T-helper 2 cell treated with Interferon-gamma antibody and Interleukin-4, amounts not matched to agents 5 μg/mL and 100 μg/mL, for 36 hours (primary cell): ENCODE results near the gene MAGEF1.
A peak's percentile ranks its signal among the peaks of the same experiment; 100 is the strongest.
"Not testable (repeated sequence)": the region's sequence is repeated elsewhere in the genome, so short reads cannot be mapped to it uniquely, and the experiment has no call there.

ENCODE experiments used
- DNase-seq: peaks from one replicate; pipeline ENCODE4 v3.0.0; 2021; ENCODE audit warnings: low spot score
- H3K27ac Mint-ChIP-seq: one replicate; pipeline ENCODE4 v1.8.0; 2021; ENCODE audit warnings: mild to moderate bottlenecking, mixed read lengths
- H3K27me3 Mint-ChIP-seq: one replicate; pipeline ENCODE4 v1.8.0; 2021; ENCODE audit warnings: low read depth, mixed read lengths
- H3K36me3 Mint-ChIP-seq: one replicate; pipeline ENCODE4 v1.8.0; 2021; ENCODE audit warnings: low read depth, mixed read lengths
- H3K4me1 Mint-ChIP-seq: one replicate; pipeline ENCODE4 v1.8.0; 2021; ENCODE audit warnings: low read depth, mixed read lengths
- H3K4me3 Mint-ChIP-seq: one replicate; pipeline ENCODE4 v1.8.0; 2022; ENCODE audit warnings: mild to moderate bottlenecking, moderate library complexity, mixed read lengths
- H3K9me3 Mint-ChIP-seq: one replicate; pipeline ENCODE4 v1.8.0; 2021; ENCODE audit warnings: mixed read lengths

The MAGEF1 gene

DNA sequence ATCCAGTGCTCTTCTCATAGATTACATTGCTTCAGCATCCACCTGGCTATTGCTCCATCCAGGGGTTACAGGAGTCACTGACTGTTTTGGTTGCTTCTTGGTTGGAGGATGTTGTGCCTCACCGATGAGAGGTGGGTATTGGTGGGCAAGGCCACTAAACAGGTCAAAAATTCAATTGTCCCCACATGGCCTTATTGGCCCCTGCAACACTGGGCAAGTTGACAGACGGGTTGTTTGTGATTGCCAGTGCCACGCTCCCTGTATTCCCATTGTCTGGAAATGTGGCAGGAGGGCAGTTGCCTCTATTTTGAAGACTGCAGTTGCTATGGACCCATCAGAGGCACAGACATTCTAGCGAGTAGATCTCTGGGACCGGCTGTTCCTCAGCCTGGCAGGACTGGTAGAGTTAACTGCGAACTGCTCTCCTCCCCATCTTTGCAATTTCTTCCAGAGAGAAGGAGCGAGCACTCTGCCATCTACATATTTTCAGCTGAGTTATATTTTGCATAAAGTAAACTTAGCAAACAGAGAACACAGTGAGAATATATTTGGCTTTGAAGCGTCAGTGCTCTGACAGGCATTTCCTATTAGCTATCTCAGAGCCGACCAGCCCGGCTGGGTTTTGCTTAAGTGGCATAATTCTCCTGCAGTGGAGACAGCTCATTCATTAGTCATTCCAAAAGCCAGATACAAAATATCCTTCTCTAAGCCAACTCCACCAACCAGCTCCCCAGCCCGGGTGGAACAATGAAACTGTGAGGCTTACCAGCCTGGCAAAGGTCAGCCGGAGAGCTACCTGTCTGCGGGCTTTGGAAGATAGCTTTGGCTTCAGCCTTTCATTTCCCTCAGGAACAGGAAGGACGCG is 26.0 kb upstream of the MAGEF1 start:
- Mint-ChIP-seq H3K9me3 (no peaks in the 10 kb centered on the region), H3K36me3 (no peaks in the 10 kb centered on the region), H3K4me3 (no peak overlapping the region), H3K4me1 (peaks cover 3% of the 10 kb centered on the region), H3K27me3 (peaks cover 4% of the 10 kb centered on the region), H3K27ac (no peak overlapping the region)
- DNase-seq: no peak

DNA sequence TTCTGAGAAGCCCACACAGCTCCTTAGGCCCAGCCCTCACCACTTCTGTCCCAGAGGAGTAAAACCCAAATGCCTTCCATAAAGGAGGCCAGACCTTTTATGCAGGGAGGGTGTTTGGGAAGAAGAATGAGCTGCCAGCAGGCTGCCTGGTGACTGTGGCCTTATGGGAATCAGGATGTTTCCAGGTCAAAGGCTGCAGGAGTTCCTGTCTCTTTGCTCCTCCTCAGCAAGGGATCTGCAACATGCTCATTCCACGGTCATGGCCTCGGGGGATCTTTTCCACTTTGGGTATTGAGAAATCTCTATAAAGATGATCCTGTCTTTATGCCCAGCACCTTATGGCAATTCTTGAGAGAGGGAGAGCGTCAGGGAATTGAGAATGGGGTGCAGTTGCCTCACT is 25.2 kb upstream of the MAGEF1 start:
- Mint-ChIP-seq H3K27me3 (peaks cover 4% of the 10 kb centered on the region), H3K4me3 (no peak overlapping the region), H3K27ac (no peak overlapping the region), H3K4me1 (peaks cover 3% of the 10 kb centered on the region), H3K9me3 (no peaks in the 10 kb centered on the region), H3K36me3 (no peaks in the 10 kb centered on the region)
- DNase-seq: no peak

DNA sequence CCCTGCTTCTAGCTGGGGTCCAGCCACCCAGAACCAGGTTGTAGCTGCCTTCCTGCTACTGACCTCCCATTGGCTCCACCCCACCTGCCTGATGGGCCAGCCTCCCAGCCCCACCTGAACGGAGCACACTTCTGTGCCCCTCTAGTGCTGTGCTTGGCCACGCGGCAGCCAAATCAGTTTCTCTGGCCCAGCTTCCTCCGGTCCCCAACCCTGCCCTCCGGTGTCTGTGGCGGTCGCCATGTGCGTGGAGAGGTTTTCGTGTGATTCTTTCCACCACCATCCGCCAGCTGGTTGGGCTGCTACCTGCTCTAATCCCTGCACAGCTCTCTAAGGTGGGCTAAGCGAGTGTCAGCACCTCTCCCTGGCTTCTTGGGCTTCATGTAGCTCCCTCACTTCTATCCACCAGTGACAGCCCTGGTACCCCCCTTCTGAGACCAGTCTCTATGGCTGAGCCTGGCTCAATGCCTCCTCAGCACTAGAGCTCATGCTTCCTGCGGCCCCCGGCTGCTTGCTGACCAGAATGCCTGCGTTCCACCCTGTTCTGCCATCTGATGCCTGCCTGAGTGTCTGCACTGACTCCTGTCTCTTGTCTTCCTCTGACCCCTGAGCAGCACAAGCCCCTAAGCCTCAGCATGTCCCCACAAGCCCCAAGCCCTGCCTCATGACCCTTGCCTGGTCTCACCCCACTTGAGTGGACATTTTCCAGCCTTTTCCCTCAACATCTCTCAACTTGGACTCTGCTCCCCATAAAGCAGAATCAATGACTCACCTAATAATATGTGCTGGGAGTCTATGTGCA is 23.2 kb upstream of the MAGEF1 start:
- Mint-ChIP-seq H3K9me3 (no peaks in the 10 kb centered on the region), H3K27me3 (peaks cover 11% of the 10 kb centered on the region), H3K4me1 (no peaks in the 10 kb centered on the region), H3K27ac (no peak overlapping the region), H3K4me3 (no peak overlapping the region), H3K36me3 (no peaks in the 10 kb centered on the region)
- DNase-seq: no peak

DNA sequence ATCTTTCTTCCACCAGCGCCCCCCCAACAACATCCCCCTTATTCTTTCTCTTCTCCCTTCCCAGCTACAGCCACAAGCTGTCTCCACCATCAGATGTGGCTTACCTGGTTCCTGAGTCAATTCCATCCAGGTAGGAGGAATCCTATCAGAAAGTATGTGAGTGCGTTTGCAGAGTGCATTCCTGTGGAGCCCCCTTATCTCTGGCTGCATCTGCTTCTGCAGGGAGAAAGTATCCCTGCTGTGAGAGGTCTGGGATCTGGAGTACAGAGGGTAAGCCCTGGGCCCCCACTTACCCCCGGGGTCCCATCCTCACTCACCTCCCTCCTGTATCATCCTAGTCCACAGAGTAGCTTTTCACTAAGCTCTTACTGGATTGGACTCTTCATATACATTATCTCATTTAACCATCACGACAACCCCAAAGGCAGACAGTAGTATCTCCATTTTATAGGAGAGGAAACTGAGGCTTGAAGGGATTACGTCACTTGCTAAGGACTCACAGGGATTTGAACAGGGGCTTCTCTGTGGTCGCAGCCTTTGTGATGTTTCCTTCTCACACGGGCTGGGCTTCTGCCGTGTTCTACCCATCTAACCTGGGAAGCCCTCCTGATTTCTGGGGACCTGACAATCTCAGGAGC is 22.2 kb upstream of the MAGEF1 start:
- Mint-ChIP-seq H3K4me1 (no peaks in the 10 kb centered on the region), H3K9me3 (no peaks in the 10 kb centered on the region), H3K4me3 (no peak overlapping the region), H3K27me3 (peaks cover 11% of the 10 kb centered on the region), H3K36me3 (no peaks in the 10 kb centered on the region), H3K27ac (no peak overlapping the region)
- DNase-seq: no peak

DNA sequence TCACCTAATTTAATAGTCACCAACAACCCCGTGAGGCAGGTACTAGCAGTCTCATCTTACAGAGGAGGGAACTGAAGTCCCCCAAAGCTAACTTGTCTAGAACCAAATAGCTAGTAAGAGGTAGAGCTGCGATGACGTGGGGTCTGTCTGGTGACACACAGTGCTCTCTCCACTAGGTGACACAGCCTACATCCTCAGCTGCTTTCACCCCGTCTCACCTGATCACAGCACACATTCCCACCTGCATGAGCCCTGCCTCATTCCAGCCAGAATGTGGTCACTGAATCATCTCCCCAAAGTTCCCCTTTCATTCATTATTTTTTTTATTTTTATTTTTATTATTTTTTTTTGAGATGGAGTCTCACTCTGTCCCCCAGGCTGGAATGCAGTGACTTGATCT is 21.3 kb upstream of the MAGEF1 start:
- H3K36me3 Mint-ChIP-seq: no peaks in the 10 kb centered on the region

DNA sequence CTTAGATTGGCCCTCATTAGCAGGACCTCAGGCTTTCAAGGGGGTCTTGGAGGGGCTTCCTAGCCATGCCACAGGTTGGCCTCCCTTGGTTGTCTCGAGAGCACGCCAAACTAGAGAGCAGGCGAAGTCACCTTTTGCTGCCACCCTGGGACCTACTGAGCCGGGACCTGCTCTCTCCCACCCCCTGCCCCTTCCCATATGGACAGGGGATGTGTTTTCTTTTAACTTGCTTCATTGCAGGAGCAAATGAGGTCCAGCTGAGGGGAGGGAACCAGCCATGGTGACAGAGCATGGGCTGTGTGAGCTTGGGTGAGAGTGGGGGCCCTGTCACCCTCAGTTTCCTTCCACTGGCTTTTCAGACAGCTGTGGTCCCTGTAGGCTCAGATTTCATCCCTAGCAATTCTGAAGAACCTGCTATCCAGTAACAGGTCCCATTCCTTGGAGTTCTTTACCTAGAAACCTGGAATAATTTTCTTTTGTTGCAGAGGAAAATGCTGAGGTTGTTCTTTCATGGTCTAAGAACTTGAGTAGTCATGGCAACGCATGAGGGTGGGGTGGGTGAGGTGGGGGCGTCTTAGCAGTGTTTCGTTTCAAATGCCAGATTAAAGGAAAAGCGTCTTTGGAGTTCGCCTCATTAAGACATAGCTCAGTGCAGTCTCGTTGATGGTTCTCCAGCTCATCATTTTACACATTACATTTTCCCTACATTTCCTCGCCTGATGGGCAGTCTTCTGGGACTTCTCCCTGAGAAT is 20.1 kb upstream of the MAGEF1 start:
- no peak for DNase-seq
- no peaks in the 10 kb centered on the region for H3K9me3 Mint-ChIP-seq
- no peak overlapping the region for H3K4me3 Mint-ChIP-seq
- peaks cover 11% of the 10 kb centered on the region for H3K27me3 Mint-ChIP-seq
- no peaks in the 10 kb centered on the region for H3K36me3 Mint-ChIP-seq
- H3K27ac Mint-ChIP-seq: no peak overlapping the region
- H3K4me1 Mint-ChIP-seq: no peaks in the 10 kb centered on the region

More for the DNA sequence above, 21.3 kb upstream of the MAGEF1 start:
- H3K4me3 Mint-ChIP-seq: no peak overlapping the region
- H3K27ac Mint-ChIP-seq: no peak overlapping the region
- no peaks in the 10 kb centered on the region for H3K4me1 Mint-ChIP-seq
- H3K27me3 Mint-ChIP-seq: peaks cover 7% of the 10 kb centered on the region
- H3K9me3 Mint-ChIP-seq: no peaks in the 10 kb centered on the region
- DNase-seq: no peak

DNA sequence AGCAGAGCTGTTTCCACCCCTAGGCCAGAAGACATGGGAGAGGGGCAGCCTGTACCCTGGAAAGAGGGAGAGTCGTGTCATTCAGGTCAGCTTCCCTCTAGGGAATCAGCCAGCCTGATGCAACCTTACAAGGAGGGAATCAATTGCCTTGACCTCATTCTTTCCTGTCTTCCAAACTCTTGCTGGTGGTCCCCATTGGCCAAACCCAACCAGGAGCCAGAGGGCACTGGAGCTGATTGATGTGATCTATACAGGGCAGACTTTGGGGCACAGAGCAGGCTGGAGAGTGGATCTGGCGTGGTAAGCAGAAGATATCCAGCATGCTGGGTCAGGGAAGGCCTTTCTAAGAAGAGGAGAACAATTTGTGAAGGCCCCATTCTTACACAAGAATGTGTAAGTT is 19.1 kb upstream of the MAGEF1 start:
- Mint-ChIP-seq H3K27ac (no peak overlapping the region), H3K4me1 (no peaks in the 10 kb centered on the region), H3K4me3 (no peak overlapping the region), H3K9me3 (no peaks in the 10 kb centered on the region), H3K36me3 (no peaks in the 10 kb centered on the region), H3K27me3 (peaks cover 18% of the 10 kb centered on the region)
- no peak for DNase-seq

DNA sequence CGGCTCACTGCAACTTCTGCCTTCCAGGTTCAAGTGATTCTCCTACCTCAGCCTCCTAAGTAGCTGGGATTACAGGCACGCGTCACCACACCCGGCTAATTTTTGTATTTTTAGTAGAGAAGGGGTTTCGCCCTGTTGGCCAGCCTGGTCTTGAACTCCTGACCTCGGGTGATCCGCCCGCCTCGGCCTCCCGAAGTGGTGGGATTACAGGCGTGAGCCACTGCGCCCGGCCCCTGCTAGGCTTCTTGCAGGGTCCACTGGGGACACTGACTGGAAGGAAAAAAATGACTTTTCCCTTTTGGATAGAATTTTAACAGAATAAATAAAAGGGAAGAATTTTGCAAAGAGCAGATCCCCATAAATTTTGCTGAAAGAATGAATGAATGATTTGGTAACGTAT is 17.3 kb upstream of the MAGEF1 start:
- not testable (repeated sequence) for H3K36me3 Mint-ChIP-seq, H3K27ac Mint-ChIP-seq, H3K9me3 Mint-ChIP-seq, DNase-seq, H3K4me1 Mint-ChIP-seq, H3K4me3 Mint-ChIP-seq
- peaks cover 26% of the 10 kb centered on the region for H3K27me3 Mint-ChIP-seq

DNA sequence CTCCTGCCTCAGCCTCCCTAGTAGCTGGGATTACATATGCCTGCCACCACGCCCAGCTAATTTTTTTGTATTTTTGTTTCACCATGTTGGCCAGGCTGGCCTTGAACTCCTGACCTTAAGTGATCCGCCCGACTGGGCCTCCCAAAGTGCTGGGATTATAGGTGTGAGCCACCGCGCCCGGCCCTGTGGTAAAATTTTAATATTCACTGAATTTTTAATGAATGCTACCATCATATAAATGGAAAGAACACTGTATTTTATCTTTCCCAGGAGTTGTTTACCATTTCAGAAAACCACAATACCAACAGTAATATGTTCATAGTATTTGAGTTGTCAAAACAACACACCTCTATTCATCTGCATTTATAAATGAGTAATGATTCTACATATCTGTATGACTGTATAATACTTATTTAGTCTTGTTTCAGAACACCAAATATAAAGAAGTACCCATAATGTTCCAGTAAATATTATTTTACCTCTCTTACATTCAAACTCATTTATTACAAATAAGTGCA is 16.2 kb upstream of the MAGEF1 start:
- DNase-seq: no peak
- Mint-ChIP-seq H3K36me3 (no peaks in the 10 kb centered on the region), H3K4me1 (no peaks in the 10 kb centered on the region), H3K9me3 (no peaks in the 10 kb centered on the region), H3K27ac (no peak overlapping the region), H3K27me3 (peaks cover 34% of the 10 kb centered on the region), H3K4me3 (no peak overlapping the region)

DNA sequence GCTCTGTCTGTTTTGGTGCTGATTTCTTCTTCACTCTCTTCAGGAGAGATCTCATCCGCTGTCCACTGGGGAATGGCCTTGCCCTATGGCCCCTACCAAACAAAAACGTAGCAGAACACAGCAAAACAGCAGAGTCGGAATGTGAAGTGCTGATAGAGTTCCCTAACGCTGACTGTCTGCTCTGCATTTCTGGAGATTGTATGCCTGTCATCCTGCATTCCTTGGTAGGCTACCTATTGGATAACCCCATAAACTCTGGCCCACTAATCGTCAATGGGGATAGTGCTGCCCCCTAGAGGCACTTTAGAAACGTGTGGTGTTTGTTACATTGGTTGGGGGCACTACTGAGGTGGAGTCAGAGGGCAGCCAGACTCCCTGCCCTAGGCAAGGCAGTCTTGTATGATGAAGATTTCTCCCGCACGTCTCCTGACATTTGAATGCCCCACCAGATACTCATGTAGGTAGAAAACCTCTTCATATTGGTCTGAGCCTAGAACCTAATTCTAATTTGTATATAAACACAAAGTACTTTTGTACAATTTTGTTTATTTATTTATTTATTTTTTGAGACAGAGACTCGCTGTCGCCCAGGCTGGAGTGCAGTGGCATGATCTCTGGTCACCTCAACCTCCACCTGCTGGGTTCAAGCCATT is 15.6 kb upstream of the MAGEF1 start:
- peaks cover 35% of the 10 kb centered on the region for H3K27me3 Mint-ChIP-seq
- H3K9me3 Mint-ChIP-seq: no peaks in the 10 kb centered on the region
- H3K4me3 Mint-ChIP-seq: no peak overlapping the region
- H3K36me3 Mint-ChIP-seq: no peaks in the 10 kb centered on the region
- H3K4me1 Mint-ChIP-seq: no peaks in the 10 kb centered on the region
- DNase-seq: peak; percentile 34
- no peak overlapping the region for H3K27ac Mint-ChIP-seq

DNA sequence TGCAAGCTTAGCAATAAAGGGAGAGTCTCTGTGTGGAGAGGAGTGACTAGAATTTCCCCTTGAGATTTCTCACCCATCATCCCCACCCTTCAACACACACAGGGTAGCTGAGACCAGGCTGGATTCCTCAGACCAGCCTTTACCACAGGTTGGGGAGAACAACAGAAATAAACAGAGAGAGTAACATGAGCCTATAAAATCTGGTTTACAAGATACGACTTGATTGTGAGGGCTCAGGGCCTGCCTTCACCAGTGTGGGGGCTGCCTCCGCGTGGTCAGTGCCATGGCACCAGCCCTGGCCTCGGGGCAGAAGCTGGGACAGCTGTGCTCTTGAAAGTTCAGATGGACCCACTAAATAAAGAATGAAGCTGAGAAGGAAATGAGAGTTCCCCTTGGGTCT is 14.6 kb upstream of the MAGEF1 start:
- no peak for DNase-seq
- peaks cover 36% of the 10 kb centered on the region for H3K27me3 Mint-ChIP-seq
- H3K27ac Mint-ChIP-seq: no peak overlapping the region
- no peaks in the 10 kb centered on the region for H3K9me3 Mint-ChIP-seq
- no peak overlapping the region for H3K4me3 Mint-ChIP-seq
- no peaks in the 10 kb centered on the region for H3K4me1 Mint-ChIP-seq
- no peaks in the 10 kb centered on the region for H3K36me3 Mint-ChIP-seq

DNA sequence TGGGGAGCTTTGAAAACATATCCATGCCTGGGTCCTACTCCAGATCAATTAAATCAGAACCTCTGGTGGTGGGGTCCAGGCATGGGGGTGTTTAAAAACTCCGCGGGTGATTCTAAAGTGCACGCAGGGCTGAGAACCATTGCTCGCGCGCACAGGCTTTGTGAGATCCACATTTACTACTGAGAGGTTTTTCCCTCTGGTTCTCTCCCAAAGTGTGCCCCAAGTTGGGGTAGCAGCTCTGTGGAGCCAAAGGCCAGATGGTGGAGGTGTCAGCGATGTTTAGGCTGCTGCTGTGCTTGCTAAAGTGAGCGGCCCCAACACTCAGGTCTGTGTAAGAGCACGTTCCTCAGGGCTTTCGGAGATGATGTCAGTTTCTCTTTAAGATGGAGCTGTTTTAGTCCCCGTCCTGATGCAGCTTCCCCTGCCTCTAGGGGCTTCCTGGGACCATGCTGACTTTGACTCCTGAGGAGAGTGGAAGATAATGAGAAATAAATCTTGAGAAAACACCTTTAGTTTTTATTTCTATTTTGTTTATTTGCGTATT is 13.4 kb upstream of the MAGEF1 start:
- Mint-ChIP-seq H3K27me3 (peaks cover 30% of the 10 kb centered on the region), H3K4me3 (no peak overlapping the region), H3K27ac (no peak overlapping the region), H3K4me1 (no peaks in the 10 kb centered on the region), H3K36me3 (no peaks in the 10 kb centered on the region), H3K9me3 (no peaks in the 10 kb centered on the region)
- no peak for DNase-seq

DNA sequence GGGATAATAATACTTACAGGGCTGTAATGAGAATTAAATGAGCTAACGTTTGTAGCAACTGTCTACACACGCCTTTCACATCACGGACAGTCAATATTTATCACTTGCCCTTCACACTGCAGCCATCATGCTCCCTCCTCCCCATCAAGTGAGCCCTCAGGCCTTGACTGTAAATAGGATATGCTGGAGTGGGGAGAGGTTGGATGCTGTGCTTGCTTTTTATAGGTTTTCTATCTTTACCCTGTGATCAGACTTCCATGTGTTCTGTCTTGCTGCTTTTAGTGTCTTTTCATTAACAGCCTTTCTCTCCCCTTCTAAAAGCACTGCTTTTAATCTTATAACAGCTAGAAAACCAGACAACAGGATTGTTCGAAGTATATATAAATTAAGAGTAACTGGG is 12.8 kb upstream of the MAGEF1 start:
- H3K36me3 Mint-ChIP-seq: no peaks in the 10 kb centered on the region
- no peak for DNase-seq
- no peak overlapping the region for H3K27ac Mint-ChIP-seq
- peaks cover 30% of the 10 kb centered on the region for H3K27me3 Mint-ChIP-seq
- no peaks in the 10 kb centered on the region for H3K9me3 Mint-ChIP-seq
- no peak overlapping the region for H3K4me3 Mint-ChIP-seq
- no peaks in the 10 kb centered on the region for H3K4me1 Mint-ChIP-seq
